Liver (tissue), 3 donors: ENCODE measurements around the gene OSGEP.

Source experiments
- EGR1 ChIP-seq, 2 donors: IDR thresholded peaks; 2 replicates each; pipeline ENCODE4 v1.6.1; 2016 to 2018; ENCODE audit warnings: antibody characterized with exemption in 2 of 2, low read depth in 2 of 2
- HNF4G ChIP-seq: IDR thresholded peaks from 2 replicates; pipeline ENCODE4 v1.6.1; 2016; ENCODE audit warnings: antibody characterized with exemption
- JUND ChIP-seq, 2 donors: IDR thresholded peaks; 2 replicates each; pipeline ENCODE4 v1.6.1; 2016; ENCODE audit warnings: antibody characterized with exemption in 2 of 2
- RAD21 ChIP-seq, 2 donors: IDR thresholded peaks; 2 replicates each; pipeline ENCODE4 v1.6.1; 2016; ENCODE audit warnings: antibody characterized with exemption in 2 of 2, mild to moderate bottlenecking in 2 of 2
- SP1 ChIP-seq: IDR thresholded peaks from 2 replicates; pipeline ENCODE4 v1.6.1; 2018; ENCODE audit warnings: antibody characterized with exemption, mild to moderate bottlenecking
- TAF1 ChIP-seq: conservative IDR thresholded peaks from 2 replicates; pipeline ENCODE4 v1.6.1; 2016; ENCODE audit warnings: antibody characterized with exemption, mild to moderate bottlenecking
- YY1 ChIP-seq: IDR thresholded peaks from 2 replicates; pipeline ENCODE4 v1.6.1; 2016; ENCODE audit warnings: antibody characterized with exemption, mild to moderate bottlenecking
- TF ChIP-seq, protein P1 (sequence below): fragments of 150-350 bp; IDR thresholded peaks from 2 replicates; pipeline ENCODE4 v1.5.1; 2017; ENCODE audit warnings: improper control_type of control experiment, low read depth, low read length; ENCODE audit not compliant: missing input control
- TF ChIP-seq, protein P2 (sequence below): IDR thresholded peaks from 2 replicates; pipeline ENCODE4 v1.6.1; 2016; ENCODE audit warnings: antibody characterized with exemption, mild to moderate bottlenecking
- TF ChIP-seq, protein P3 (sequence below): IDR thresholded peaks from 2 replicates; pipeline ENCODE4 v1.6.1; 2016; ENCODE audit warnings: antibody characterized with exemption
- donor health status: healthy.
- donor health status: healthy.

DNA sequence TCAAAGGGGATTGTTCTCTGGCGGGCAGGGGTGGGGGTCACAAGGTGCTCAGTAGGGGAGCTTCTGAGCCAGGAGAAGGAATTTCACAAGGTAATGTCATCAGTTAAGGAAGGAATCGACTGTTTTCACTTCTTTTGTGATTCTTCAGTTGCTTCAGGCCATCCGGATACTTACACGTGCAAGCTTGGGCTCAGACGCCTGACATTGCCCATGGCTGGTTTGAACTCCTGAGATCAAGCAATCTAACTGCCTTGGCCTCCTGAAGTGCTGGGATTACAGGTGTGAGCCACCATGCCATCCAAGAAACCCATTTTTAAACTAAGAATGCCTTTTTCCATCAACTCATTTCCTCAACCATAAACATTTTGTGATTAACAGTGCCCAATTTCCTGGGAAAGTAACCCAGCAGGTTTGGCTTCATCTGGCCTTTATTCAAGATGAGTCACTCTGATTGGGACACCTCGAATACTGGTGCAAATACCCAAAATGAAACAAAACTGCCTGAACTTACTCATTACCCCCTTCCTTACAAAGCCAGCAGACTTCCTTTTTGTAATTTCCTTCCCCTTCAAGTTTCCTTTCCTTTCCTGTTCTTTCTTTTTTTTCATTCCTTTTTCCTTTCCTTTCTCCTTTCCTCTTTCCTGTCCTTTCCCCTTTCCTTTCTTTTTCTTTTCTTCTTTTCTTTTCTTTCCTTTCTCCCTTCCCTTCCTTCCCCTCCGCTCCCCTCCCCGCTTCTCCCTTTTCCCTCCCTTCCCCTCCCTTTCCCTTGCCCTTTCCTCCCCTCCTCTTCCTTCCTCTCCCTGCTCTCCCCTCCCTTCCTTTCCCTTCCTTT, 40.5 kb upstream of the OSGEP start:
- no peak for TF ChIP-seq HNF4G
- TF ChIP-seq, protein P1, sequence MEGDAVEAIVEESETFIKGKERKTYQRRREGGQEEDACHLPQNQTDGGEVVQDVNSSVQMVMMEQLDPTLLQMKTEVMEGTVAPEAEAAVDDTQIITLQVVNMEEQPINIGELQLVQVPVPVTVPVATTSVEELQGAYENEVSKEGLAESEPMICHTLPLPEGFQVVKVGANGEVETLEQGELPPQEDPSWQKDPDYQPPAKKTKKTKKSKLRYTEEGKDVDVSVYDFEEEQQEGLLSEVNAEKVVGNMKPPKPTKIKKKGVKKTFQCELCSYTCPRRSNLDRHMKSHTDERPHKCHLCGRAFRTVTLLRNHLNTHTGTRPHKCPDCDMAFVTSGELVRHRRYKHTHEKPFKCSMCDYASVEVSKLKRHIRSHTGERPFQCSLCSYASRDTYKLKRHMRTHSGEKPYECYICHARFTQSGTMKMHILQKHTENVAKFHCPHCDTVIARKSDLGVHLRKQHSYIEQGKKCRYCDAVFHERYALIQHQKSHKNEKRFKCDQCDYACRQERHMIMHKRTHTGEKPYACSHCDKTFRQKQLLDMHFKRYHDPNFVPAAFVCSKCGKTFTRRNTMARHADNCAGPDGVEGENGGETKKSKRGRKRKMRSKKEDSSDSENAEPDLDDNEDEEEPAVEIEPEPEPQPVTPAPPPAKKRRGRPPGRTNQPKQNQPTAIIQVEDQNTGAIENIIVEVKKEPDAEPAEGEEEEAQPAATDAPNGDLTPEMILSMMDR: no peak
- no peak for TF ChIP-seq YY1
- no peak for TF ChIP-seq TAF1
- TF ChIP-seq, protein P2, sequence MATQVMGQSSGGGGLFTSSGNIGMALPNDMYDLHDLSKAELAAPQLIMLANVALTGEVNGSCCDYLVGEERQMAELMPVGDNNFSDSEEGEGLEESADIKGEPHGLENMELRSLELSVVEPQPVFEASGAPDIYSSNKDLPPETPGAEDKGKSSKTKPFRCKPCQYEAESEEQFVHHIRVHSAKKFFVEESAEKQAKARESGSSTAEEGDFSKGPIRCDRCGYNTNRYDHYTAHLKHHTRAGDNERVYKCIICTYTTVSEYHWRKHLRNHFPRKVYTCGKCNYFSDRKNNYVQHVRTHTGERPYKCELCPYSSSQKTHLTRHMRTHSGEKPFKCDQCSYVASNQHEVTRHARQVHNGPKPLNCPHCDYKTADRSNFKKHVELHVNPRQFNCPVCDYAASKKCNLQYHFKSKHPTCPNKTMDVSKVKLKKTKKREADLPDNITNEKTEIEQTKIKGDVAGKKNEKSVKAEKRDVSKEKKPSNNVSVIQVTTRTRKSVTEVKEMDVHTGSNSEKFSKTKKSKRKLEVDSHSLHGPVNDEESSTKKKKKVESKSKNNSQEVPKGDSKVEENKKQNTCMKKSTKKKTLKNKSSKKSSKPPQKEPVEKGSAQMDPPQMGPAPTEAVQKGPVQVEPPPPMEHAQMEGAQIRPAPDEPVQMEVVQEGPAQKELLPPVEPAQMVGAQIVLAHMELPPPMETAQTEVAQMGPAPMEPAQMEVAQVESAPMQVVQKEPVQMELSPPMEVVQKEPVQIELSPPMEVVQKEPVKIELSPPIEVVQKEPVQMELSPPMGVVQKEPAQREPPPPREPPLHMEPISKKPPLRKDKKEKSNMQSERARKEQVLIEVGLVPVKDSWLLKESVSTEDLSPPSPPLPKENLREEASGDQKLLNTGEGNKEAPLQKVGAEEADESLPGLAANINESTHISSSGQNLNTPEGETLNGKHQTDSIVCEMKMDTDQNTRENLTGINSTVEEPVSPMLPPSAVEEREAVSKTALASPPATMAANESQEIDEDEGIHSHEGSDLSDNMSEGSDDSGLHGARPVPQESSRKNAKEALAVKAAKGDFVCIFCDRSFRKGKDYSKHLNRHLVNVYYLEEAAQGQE: no peak
- TF ChIP-seq, protein P3, sequence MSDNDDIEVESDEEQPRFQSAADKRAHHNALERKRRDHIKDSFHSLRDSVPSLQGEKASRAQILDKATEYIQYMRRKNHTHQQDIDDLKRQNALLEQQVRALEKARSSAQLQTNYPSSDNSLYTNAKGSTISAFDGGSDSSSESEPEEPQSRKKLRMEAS: no peak
- no peak for TF ChIP-seq SP1
- TF ChIP-seq EGR1 (IDR thresholded peaks at IDR 0.05; ENCODE audit: low read depth in 2 of 2): no peak
- TF ChIP-seq RAD21 (IDR thresholded peaks at IDR 0.05): no peak
- TF ChIP-seq JUND (IDR thresholded peaks at IDR 0.05): no peak
